ENCODE data around the gene ZNF518A.

- peak in 3 of 11 experiments; percentile 10 to 19 (median 16) for TF ChIP-seq CTCF (IDR thresholded peaks at IDR 0.05 in 8 of 11, conservative IDR thresholded peaks at IDR 0.05 in 3 of 11)
- TF ChIP-seq POLR2AphosphoS5 (IDR thresholded peaks at IDR 0.05): peak; percentile 86 to 89 (median 88)
Observed at GRCh38 chr10:96129387-96130325, at the start of gene ZNF518A.
